HepG2 (cell line): Measurements from ENCODE around the gene ERBB4. TPM values are rescaled to one million over a fixed set of nuclear protein-coding genes. Genes with fewer than 3 reads are reported as not detected.

ENCODE experiments used
- ATAC-seq: fragments of 200-7000 bp; cut with Tn5 transposase; 3 replicates; pipeline ENCODE4 v1.9.1; 2020; ENCODE audit warnings: mild to moderate bottlenecking, moderate library complexity
- BruUV-seq: library from RNA; stranded (reverse); fragments of 400-500 nt; replicated peaks from 2 replicates; lab custom pipeline; 2021; lab: Mats Ljungman, UMichigan
- CTCF ChIA-PET: fragments of 300-600 bp; formaldehyde crosslinking; extraction: SDS; loops from one replicate; lab custom pipeline; 2021; ENCODE audit warnings: low total read pairs, inconsistent platforms, low intra/inter-chr PET ratio; lab: Yijun Ruan, JAX
- POLR2A ChIA-PET: fragments of 350-600 bp; sonication (Branson Sonifier 250); formaldehyde crosslinking; loops from one replicate; lab custom pipeline; 2020; ENCODE audit warnings: antibody characterized with exemption, inconsistent platforms; lab: Yijun Ruan, JAX
- DNase-seq: peaks from one replicate; pipeline ENCODE4 v3.0.0-alpha.2; 2015; ENCODE audit warnings: low spot score
- FAIRE-seq: peaks from 3 replicates; lab custom pipeline; 2011; peaks lifted over from hg19 to GRCh38; lab: Jason Lieb, UNC
- H2AFZ ChIP-seq: one replicate; pipeline ENCODE4 v1.6.1; 2011; ENCODE audit warnings: low read length, inconsistent platforms
- H3K27ac ChIP-seq: fragments of 300-600 bp; 3 replicates; pipeline ENCODE4 v1.8.0; 2011; ENCODE audit warnings: mixed run types, mild to moderate bottlenecking, mixed read lengths, low read length, inconsistent platforms; ENCODE audit not compliant: insufficient read depth; ENCODE audit errors: extremely low read length
- H3K27me3 ChIP-seq, 2 experiments: fragments of 200-600 bp in 1 of 2; 2 replicates in 1 of 2; 3 replicates in 1 of 2; pipeline versions ENCODE4 v1.6.0 to v1.8.0; 2011; ENCODE audit warnings: low read length in 2 of 2, mild to moderate bottlenecking in 2 of 2, moderate library complexity in 2 of 2, inconsistent platforms in 1 of 2; ENCODE audit not compliant: insufficient read depth in 2 of 2, control insufficient read depth in 1 of 2
- H3K36me3 ChIP-seq, 2 experiments: fragments of 200-600 bp in 1 of 2; replicated peaks in 1 of 2; 2 replicates in 1 of 2; 3 replicates in 1 of 2; pipeline versions ENCODE4 v1.5.1 to v1.8.0; 2011; ENCODE audit warnings: low read length in 2 of 2, inconsistent platforms in 1 of 2; ENCODE audit not compliant: insufficient read depth in 2 of 2, control insufficient read depth in 1 of 2
- H3K4me1 ChIP-seq: 2 replicates; pipeline ENCODE4 v1.5.1; 2012; ENCODE audit warnings: low read length, inconsistent platforms; ENCODE audit not compliant: insufficient read depth
- H3K4me2 ChIP-seq: 2 replicates; pipeline ENCODE4 v1.6.0; 2011; ENCODE audit warnings: low read depth, low read length, inconsistent platforms
- H3K4me3 ChIP-seq, 3 experiments: fragments of 200-600 bp in 1 of 3; sonication (generic), shearing (Covaris generic) in 1 of 3; replicated peaks in 1 of 3; 2 replicates each; pipeline ENCODE4 v1.5.1; 2011 to 2016; ENCODE audit warnings: low read length in 3 of 3, inconsistent platforms in 2 of 3, low read depth in 2 of 3, mild to moderate bottlenecking in 2 of 3, control low read depth in 1 of 3, mixed read lengths in 1 of 3; ENCODE audit not compliant: insufficient read depth in 1 of 3
- H3K79me2 ChIP-seq: one replicate; pipeline ENCODE4 v1.6.1; 2011; ENCODE audit warnings: low read length, inconsistent platforms; ENCODE audit not compliant: insufficient read depth
- H3K9ac ChIP-seq: 2 replicates; pipeline ENCODE4 v1.6.0; 2011; ENCODE audit warnings: mild to moderate bottlenecking, low read depth, low read length, inconsistent platforms; ENCODE audit not compliant: insufficient read depth
- H3K9me3 ChIP-seq: 2 replicates; pipeline ENCODE4 v1.5.1; 2012; ENCODE audit warnings: mild to moderate bottlenecking, low read length
- H4K20me1 ChIP-seq: 2 replicates; pipeline ENCODE4 v1.6.0; 2011; ENCODE audit warnings: inconsistent platforms, mild to moderate bottlenecking, low read length, moderate library complexity; ENCODE audit not compliant: insufficient read depth
- AHR ChIP-seq: IDR thresholded peaks from 2 replicates; pipeline ENCODE4 v1.6.1; 2018; ENCODE audit warnings: missing genetic modification reagents, missing compliant biosample characterization
- CEBPB ChIP-seq: IDR thresholded peaks from 2 replicates; pipeline ENCODE4 v1.6.1; 2011; ENCODE audit warnings: low read depth, low read length, improper control_type of control experiment, borderline replicate concordance
- DR1 ChIP-seq: sonication (generic); formaldehyde crosslinking; IDR thresholded peaks from 2 replicates; pipeline ENCODE4 v1.8.0; 2021; ENCODE audit warnings: mild to moderate bottlenecking, missing genetic modification reagents, inconsistent platforms
- GABPA ChIP-seq, 2 experiments: IDR thresholded peaks; 2 replicates each; pipeline ENCODE4 v1.6.1; 2011 to 2016; ENCODE audit warnings: low read depth in 2 of 2, low read length in 1 of 2, missing biosample characterization in 1 of 2, missing genetic modification characterization in 1 of 2
- NBN ChIP-seq: fragments of 450-650 bp; conservative IDR thresholded peaks from 2 replicates; pipeline ENCODE4 v1.6.1; 2017
- PAWR ChIP-seq: sonication (generic); formaldehyde crosslinking; IDR thresholded peaks from 2 replicates; pipeline ENCODE4 v1.4.0; 2020; ENCODE audit warnings: missing genetic modification reagents, mild to moderate bottlenecking, borderline replicate concordance
- REXO4 ChIP-seq: sonication (generic); formaldehyde crosslinking; IDR thresholded peaks from 2 replicates; pipeline ENCODE4 v1.8.0; 2022; ENCODE audit warnings: missing genetic modification reagents, mild to moderate bottlenecking, borderline replicate concordance
- SIN3B ChIP-seq: fragments of 150-350 bp; IDR thresholded peaks from 2 replicates; pipeline ENCODE4 v1.6.1; 2014; ENCODE audit warnings: low read length
- SMAD9 ChIP-seq: sonication (generic); formaldehyde crosslinking; IDR thresholded peaks from 2 replicates; pipeline ENCODE4 v1.5.1; 2020; ENCODE audit warnings: mild to moderate bottlenecking, missing genetic modification reagents
- TBP ChIP-seq: sonication (generic); formaldehyde crosslinking; IDR thresholded peaks from 2 replicates; pipeline ENCODE4 v1.5.0; 2020; ENCODE audit warnings: missing genetic modification reagents
- TCF12 ChIP-seq, 2 experiments: fragments of 450-650 bp in 1 of 2; sonication (generic) in 1 of 2; formaldehyde crosslinking in 1 of 2; IDR thresholded peaks; 2 replicates each; pipeline versions ENCODE4 v1.6.1 to v1.8.0; 2017 to 2022; ENCODE audit warnings: antibody characterized with exemption in 1 of 2, mild to moderate bottlenecking in 1 of 2, missing genetic modification reagents in 1 of 2, moderate library complexity in 1 of 2
- TSC22D2 ChIP-seq: sonication (generic); formaldehyde crosslinking; IDR thresholded peaks from 2 replicates; pipeline ENCODE4 v1.5.1; 2020; ENCODE audit warnings: missing genetic modification reagents, mild to moderate bottlenecking, borderline replicate concordance
- YEATS4 ChIP-seq: sonication (generic); formaldehyde crosslinking; IDR thresholded peaks from 2 replicates; pipeline ENCODE4 v1.4.0; 2020; ENCODE audit warnings: missing genetic modification reagents, borderline replicate concordance
- ZFP37 ChIP-seq: sonication (generic); formaldehyde crosslinking; IDR thresholded peaks from 2 replicates; pipeline ENCODE4 v1.4.0; 2020; ENCODE audit warnings: missing genetic modification reagents, borderline replicate concordance
- ZIK1 ChIP-seq: sonication (generic); formaldehyde crosslinking; IDR thresholded peaks from 2 replicates; pipeline ENCODE4 v1.5.0; 2020; ENCODE audit warnings: mild to moderate bottlenecking, low read depth, missing genetic modification reagents, borderline replicate concordance
- ZNF30 ChIP-seq: sonication (generic); formaldehyde crosslinking; IDR thresholded peaks from 2 replicates; pipeline ENCODE4 v1.5.0; 2020; ENCODE audit warnings: mild to moderate bottlenecking, missing genetic modification reagents
- ZNF331 ChIP-seq: sonication (generic); formaldehyde crosslinking; IDR thresholded peaks from 2 replicates; pipeline ENCODE4 v1.4.0; 2020; ENCODE audit warnings: missing genetic modification reagents
- ZNF547 ChIP-seq: sonication (generic); formaldehyde crosslinking; IDR thresholded peaks from 2 replicates; pipeline ENCODE4 v1.5.1; 2020; ENCODE audit warnings: mild to moderate bottlenecking, missing genetic modification reagents
- ZNF562 ChIP-seq: sonication (generic); formaldehyde crosslinking; IDR thresholded peaks from 2 replicates; pipeline ENCODE4 v1.8.0; 2022; ENCODE audit warnings: missing genetic modification reagents, borderline replicate concordance
- ZNF720 ChIP-seq: sonication (generic); formaldehyde crosslinking; IDR thresholded peaks from 2 replicates; pipeline ENCODE4 v1.4.0; 2020; ENCODE audit warnings: missing genetic modification reagents
- ZNF883 ChIP-seq: sonication (generic); formaldehyde crosslinking; IDR thresholded peaks from 2 replicates; pipeline ENCODE4 v1.5.1; 2020; ENCODE audit warnings: mild to moderate bottlenecking, missing genetic modification reagents; ENCODE audit errors: not compliant biosample characterization
- WGBS: methylation state at CpG from one replicate; pipeline ENCODE4 v1.1.6; 2017; ENCODE audit warnings: low lambda C conversion rate; 5-methylcytosine and 5-hydroxymethylcytosine counted together
- in situ Hi-C: cut with HindIII; loops from 2 replicates; pipeline ENCODE4 v1.10.0; 2017; ENCODE audit warnings: low pct_unique_long_range_greater_than_20kb; ENCODE audit not compliant: extremely low pct_ligation_motif_present
- intact Hi-C: fragments of 100-400 bp; cut with micrococcal nuclease; formaldehyde crosslinking; loops from one replicate; pipeline ENCODE4 v1.10.0; 2022; ENCODE audit not compliant: unreplicated experiment
- polyA plus RNA-seq, 8 experiments: library from polyadenylated mRNA; depleted of rRNA in 3 of 8; stranded (reverse) in 7 of 8; unstranded in 1 of 8; fragments of >200 nt; fragmentation: Illumina TruSeq in 4 of 8; extraction: Trizol in 4 of 8; gene quantifications; 2 replicates each; pipeline versions ENCODE4 v1.2.1 to v1.2.3, GENCODE V29; 2011 to 2016; ENCODE audit warnings: low read depth in 4 of 8, missing spikeins in 1 of 8, mixed read lengths in 1 of 8; ENCODE audit not compliant: insufficient read depth in 1 of 8
- total RNA-seq, 5 experiments: library from RNA; depleted of rRNA; stranded (reverse); fragments of >200 nt; fragmentation: Illumina TruSeq; extraction: Trizol; gene quantifications; 2 replicates each; pipeline ENCODE4 v1.2.3, GENCODE V29; 2016; ENCODE audit warnings: low read depth in 1 of 5
- TF ChIP-seq, protein P1 (sequence below): sonication (generic); formaldehyde crosslinking; IDR thresholded peaks from 2 replicates; pipeline ENCODE4 v1.8.1; 2023; ENCODE audit warnings: mild to moderate bottlenecking, inconsistent platforms, moderate library complexity, missing genetic modification reagents, borderline replicate concordance

ERBB4 gene
- total and polyA plus RNA-seq, 2 of the 13 experiments (the other 11 are each of a cell fraction or from before 2014, with no cell fraction given): not detected

DNA sequence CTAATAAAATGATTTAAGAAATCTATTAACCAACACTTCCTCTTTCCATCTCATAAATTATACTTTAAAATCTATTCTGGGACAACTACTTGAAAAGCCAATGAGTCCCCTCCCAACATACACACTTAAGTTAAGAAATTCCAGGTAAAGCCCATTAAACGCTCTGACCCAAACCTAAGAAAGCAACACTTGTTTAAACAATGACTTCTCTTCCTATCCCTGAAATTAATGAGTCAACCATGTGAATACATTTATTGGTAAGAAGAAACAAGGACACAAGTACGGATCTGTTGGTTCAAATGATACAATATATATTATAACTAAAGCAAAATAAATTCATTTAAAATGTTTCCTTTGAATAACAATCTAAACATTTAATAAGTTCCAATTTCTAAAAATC lies 279.4 kb downstream of the ERBB4 start:
- no TSS peak for BruUV-seq

DNA sequence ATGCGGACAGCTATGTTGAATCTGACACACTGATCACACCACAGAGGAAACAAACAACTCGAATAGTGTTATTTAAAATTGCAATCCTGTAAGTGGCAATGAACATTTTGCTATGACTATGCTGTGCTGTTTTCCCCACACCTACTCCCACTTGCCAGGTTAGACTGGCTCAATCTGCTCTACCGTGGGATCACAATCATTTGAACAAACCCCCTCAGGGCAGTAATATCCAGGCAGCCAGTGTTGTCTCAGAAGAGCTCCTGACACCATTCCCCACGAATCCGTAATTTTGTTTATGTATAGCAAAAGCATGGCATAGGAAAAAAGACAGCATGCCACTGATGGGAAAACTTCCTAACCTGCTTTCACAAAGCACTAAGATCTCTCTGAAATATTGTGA lies 284.3 kb downstream of the ERBB4 start:
- TF ChIP-seq SMAD9 (no peak), GABPA (IDR thresholded peaks at IDR 0.05; ENCODE audit: low read depth, low read length) (no peak), GABPA (CRISPR knock-in tag; IDR thresholded peaks at IDR 0.05; ENCODE audit: low read depth) (no peak), ZNF883 (CRISPR knock-in tag) (no peak), REXO4 (no peak), YEATS4 (CRISPR knock-in tag) (no peak), DR1 (CRISPR knock-in tag) (no peak), TSC22D2 (CRISPR knock-in tag) (no peak), ZNF547 (CRISPR knock-in tag) (no peak), AHR (CRISPR knock-in tag) (no peak)

More for the DNA sequence above, 279.4 kb downstream of the ERBB4 start:
- no peak overlapping the region for H2AFZ ChIP-seq
- TF ChIP-seq ZNF562 (CRISPR knock-in tag) (no peak), CEBPB (no peak), TBP (CRISPR knock-in tag) (no peak), PAWR (CRISPR knock-in tag) (no peak), NBN (no peak), ZFP37 (CRISPR knock-in tag) (no peak), SIN3B (no peak), ZNF720 (CRISPR knock-in tag) (no peak), ZIK1 (CRISPR knock-in tag) (no peak), ZNF30 (no peak), ZNF331 (CRISPR knock-in tag) (no peak), TCF12 (IDR thresholded peaks at IDR 0.05) (no peak), TCF12 (CRISPR knock-in tag; IDR thresholded peaks at IDR 0.05) (no peak)
- TF ChIP-seq, protein P1, sequence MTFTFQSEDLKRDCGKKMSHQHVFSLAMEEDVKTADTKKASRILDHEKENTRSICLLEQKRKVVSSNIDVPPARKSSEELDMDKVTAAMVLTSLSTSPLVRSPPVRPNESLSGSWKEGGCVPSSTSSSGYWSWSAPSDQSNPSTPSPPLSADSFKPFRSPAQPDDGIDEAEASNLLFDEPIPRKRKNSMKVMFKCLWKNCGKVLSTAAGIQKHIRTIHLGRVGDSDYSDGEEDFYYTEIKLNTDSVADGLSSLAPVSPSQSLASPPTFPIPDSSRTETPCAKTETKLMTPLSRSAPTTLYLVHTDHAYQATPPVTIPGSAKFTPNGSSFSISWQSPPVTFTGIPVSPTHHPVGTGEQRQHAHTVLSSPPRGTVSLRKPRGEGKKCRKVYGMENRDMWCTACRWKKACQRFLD: no peak
- TF ChIP-seq, all 625 proteins: peak for 0
- POLR2A ChIA-PET: no interaction called here
- H3K9me3 ChIP-seq: no peaks in the 10 kb centered on the region
- intact Hi-C loops (no loop called here), in situ Hi-C loops (no loop called here)
- H3K36me3 ChIP-seq: no peaks in the 10 kb centered on the region
- H4K20me1 ChIP-seq: no peaks in the 10 kb centered on the region
- H3K27ac ChIP-seq: no peak overlapping the region
- no peak overlapping the region for H3K9ac ChIP-seq
- WGBS: 3% methylated on average over 2 of the region's 2 CpGs
- H3K4me3 ChIP-seq: no peak overlapping the region
- no peaks in the 10 kb centered on the region for H3K79me2 ChIP-seq
- ATAC-seq: no peak
- CTCF ChIA-PET: no interaction called here
- DNase-seq: no peak
- no peaks in the 10 kb centered on the region for H3K27me3 ChIP-seq
- H3K4me2 ChIP-seq: no peak overlapping the region
- H3K4me1 ChIP-seq: no peaks in the 10 kb centered on the region
- FAIRE-seq: no peak

More for the DNA sequence above, 284.3 kb downstream of the ERBB4 start:
- Histone ChIP-seq H3K4me2 (no peak overlapping the region), H3K27ac (no peak overlapping the region), H3K79me2 (no peaks in the 10 kb centered on the region), H3K9ac (no peak overlapping the region), H3K4me1 (no peaks in the 10 kb centered on the region), H3K9me3 (no peaks in the 10 kb centered on the region), H3K27me3 (no peaks in the 10 kb centered on the region), H4K20me1 (no peaks in the 10 kb centered on the region), H3K36me3 (no peaks in the 10 kb centered on the region), H2AFZ (no peak overlapping the region), H3K4me3 (no peak overlapping the region)
- in situ Hi-C loops: no loop called here
- WGBS: 7% methylated on average over 5 of the region's 5 CpGs
- no peak for DNase-seq
- intact Hi-C loops: no loop called here
- BruUV-seq: no TSS peak
- POLR2A ChIA-PET: no interaction called here
- CTCF ChIA-PET: no interaction called here
- no peak for FAIRE-seq
- no peak for ATAC-seq
